Urinary bladder (tissue), 4 donors: ENCODE data around the gene CHSY3. TPM values are rescaled to one million over a fixed set of nuclear protein-coding genes. Genes with fewer than 3 reads are reported as not detected.
A peak's percentile ranks its signal among the peaks of the same experiment; 100 is the strongest.

ENCODE experiments used
- DNase-seq: peaks from one replicate; pipeline ENCODE4 v3.0.0-alpha.2; 2015; ENCODE audit errors: extremely low spot score
- H3K27ac ChIP-seq: one replicate; pipeline ENCODE4 v1.5.1; 2013; ENCODE audit warnings: low read depth, mild to moderate bottlenecking, moderate library complexity
- H3K36me3 ChIP-seq: one replicate; pipeline ENCODE4 v1.6.1; 2013; ENCODE audit warnings: mild to moderate bottlenecking, moderate library complexity; ENCODE audit not compliant: insufficient read depth
- H3K4me1 ChIP-seq: one replicate; pipeline ENCODE4 v1.6.1; 2013; ENCODE audit warnings: mild to moderate bottlenecking, moderate library complexity; ENCODE audit not compliant: insufficient read depth
- H3K4me3 ChIP-seq: one replicate; pipeline ENCODE4 v1.5.1; 2013; ENCODE audit warnings: low read depth, low read length
- WGBS: extraction: QIAGEN DNeasy Blood & Tissue Kit; methylation state at CpG from one replicate; pipeline ENCODE4 v1.1.7; 2013; 5-methylcytosine and 5-hydroxymethylcytosine counted together
- polyA plus RNA-seq: library from polyadenylated mRNA; stranded (reverse); fragments of 200-250 nt; gene quantifications from one replicate; pipeline ENCODE4 v1.2.3, GENCODE V29; 2013
- total RNA-seq: library from RNA; depleted of rRNA; stranded (reverse); fragments of >200 nt; gene quantifications from one replicate; pipeline ENCODE4 v1.2.3, GENCODE V29; 2014
- donor health status: healthy with polysubstance abuse.
- donor health status: healthy.

The CHSY3 gene
- 23.4 TPM for total RNA-seq
- 3.2 TPM for polyA plus RNA-seq

DNA sequence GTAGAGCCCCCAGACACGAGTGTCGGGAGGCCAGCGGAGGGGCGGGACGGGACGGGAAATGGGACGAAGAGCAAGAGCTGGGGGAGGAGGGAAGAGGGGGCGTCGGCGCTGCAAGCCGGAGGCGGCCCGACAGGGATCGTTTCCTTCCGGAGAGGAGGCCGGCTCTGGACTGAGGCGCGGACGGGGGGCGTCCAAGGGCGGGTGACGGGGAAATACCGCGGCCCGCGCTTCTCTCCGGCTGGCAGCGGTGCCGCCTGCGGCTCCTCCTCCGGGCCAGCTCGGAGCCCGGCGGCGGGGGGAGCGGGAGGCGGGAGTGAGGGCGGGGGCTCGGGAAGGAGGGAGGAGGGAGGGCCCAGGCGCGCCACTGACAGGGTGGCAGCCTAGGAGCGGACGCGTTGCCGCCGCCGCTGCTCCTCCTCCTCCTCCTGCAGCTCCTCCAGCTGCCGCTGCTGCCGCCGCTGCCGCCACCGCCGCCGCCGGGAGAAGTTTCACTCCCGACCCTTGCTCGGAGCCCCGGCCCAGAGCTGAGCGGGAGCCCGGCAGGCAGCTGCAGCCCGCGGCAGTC lies at the start of gene CHSY3:
Gene CHSY3 (plus strand): TSS at position 364 of the 565 bp plus-strand sequence.
- H3K4me3 ChIP-seq: peak within 1 kb of the TSS; percentile 74
- no peak for DNase-seq
- no peaks in the 10 kb centered on the region for H3K4me1 ChIP-seq
- H3K27ac ChIP-seq: peak within 1 kb of the TSS; percentile 27
- H3K36me3 ChIP-seq: no peaks in the 10 kb centered on the region
- under 1% methylated on average over 58 of the region's 62 CpGs for WGBS

DNA sequence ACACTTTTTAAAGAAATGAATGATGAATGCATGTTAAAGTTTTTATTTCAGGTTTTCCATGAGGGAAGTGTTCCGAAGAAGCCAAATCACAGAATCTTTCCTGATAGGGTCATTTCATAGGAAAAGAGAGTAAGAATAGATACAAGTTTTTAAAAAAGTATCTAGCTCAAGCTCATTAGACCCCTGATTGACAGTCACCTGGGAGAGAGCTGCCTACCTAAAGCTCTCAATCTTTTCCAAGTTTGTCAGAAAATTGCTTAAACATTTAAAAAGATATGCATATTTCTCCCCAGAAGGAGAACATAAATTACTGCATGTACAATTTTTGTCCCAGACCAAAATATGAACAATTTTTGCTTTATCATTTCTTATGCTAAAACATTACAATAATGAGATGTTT lies 47.9 kb upstream of the CHSY3 start:
- Histone ChIP-seq H3K27ac (no peak overlapping the region), H3K36me3 (no peaks in the 10 kb centered on the region), H3K4me3 (no peak overlapping the region), H3K4me1 (no peaks in the 10 kb centered on the region)
- 99% methylated on average over 1 of the region's 1 CpG for WGBS
- no peak for DNase-seq

DNA sequence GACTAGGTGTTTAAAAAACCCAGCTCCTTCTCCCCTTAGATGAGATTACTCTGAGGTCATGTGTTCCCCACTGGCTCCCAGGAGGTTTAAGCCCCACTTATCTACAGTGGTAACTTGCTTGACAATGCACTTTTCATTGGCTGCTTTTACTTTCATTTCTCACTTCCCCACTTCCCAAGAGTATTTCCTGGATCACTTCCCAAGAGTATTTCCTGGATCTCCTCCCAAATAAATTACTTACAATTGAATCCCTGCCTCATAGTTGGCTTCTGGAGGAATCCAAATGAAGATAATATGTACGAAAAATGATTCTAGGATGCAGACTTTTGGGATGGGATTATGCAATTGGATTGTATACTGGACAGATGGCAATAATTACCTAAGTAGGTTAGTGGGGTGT lies 47.1 kb upstream of the CHSY3 start:
- H3K4me3 ChIP-seq: no peak overlapping the region
- 62% methylated on average over 1 of the region's 1 CpG for WGBS
- H3K36me3 ChIP-seq: no peaks in the 10 kb centered on the region
- no peak overlapping the region for H3K27ac ChIP-seq
- no peaks in the 10 kb centered on the region for H3K4me1 ChIP-seq
- DNase-seq: no peak

- Histone ChIP-seq H3K36me3 (no peaks in the 10 kb centered on the region), H3K27ac (no peak overlapping the region), H3K4me3 (no peak overlapping the region), H3K4me1 (no peaks in the 10 kb centered on the region)
- DNase-seq: no peak
Measured at GRCh38 chr5:129858131-129858675, 46.1 kb upstream of the CHSY3 start.

GRCh38 chr5:129884322-129884721 lies 19.9 kb upstream of the CHSY3 start:
- DNase-seq: no peak
- no peak overlapping the region for H3K27ac ChIP-seq
- H3K4me1 ChIP-seq: no peaks in the 10 kb centered on the region
- WGBS: 92% methylated on average over 1 of the region's 1 CpG
- H3K36me3 ChIP-seq: no peaks in the 10 kb centered on the region
- no peak overlapping the region for H3K4me3 ChIP-seq

DNA sequence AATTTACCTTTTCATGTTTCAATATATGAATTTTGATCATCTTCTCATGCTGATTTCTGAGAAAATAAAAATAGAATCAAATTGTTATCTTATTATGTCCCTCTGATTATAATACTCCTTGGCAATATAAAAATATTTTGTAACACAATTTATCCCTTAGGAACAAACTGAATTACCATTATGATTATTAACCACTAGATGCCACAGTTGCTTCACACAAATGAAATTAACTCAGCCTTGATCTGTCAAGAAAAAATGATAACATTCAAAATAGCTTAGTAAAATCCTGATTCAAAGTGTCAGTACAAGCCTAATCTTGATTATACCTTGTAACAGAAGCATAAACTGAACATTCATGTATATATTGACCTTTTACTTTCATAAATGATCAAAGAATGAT lies 4.8 kb upstream of the CHSY3 start:
- no peak overlapping the region for H3K27ac ChIP-seq
- no peaks in the 10 kb centered on the region for H3K36me3 ChIP-seq
- H3K4me3 ChIP-seq: no peak overlapping the region
- H3K4me1 ChIP-seq: no peaks in the 10 kb centered on the region
- DNase-seq: no peak

DNA sequence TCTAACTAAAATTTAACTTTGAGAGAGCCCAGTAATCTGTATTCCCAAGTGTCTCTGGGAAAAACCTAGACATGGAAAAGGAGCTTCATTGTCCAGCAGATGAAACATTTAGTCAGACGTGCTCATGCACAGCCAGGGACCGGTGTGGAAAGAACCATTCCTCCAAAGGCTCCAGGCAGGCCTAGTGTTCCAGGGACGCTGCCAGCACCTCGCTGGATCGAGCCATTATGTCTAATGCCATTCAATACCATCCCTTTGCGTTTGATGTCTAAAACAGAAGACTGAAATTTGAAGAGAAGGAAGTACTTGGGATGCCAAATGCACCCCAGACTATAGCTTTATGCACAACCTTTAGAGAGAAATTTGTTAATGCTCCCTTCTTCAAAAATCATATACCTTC lies 1.4 kb upstream of the CHSY3 start:
- no peak for DNase-seq
- Histone ChIP-seq H3K27ac (no peak overlapping the region), H3K4me1 (no peaks in the 10 kb centered on the region), H3K4me3 (no peak overlapping the region), H3K36me3 (no peaks in the 10 kb centered on the region)
- 87% methylated on average over 6 of the region's 6 CpGs for WGBS

DNA sequence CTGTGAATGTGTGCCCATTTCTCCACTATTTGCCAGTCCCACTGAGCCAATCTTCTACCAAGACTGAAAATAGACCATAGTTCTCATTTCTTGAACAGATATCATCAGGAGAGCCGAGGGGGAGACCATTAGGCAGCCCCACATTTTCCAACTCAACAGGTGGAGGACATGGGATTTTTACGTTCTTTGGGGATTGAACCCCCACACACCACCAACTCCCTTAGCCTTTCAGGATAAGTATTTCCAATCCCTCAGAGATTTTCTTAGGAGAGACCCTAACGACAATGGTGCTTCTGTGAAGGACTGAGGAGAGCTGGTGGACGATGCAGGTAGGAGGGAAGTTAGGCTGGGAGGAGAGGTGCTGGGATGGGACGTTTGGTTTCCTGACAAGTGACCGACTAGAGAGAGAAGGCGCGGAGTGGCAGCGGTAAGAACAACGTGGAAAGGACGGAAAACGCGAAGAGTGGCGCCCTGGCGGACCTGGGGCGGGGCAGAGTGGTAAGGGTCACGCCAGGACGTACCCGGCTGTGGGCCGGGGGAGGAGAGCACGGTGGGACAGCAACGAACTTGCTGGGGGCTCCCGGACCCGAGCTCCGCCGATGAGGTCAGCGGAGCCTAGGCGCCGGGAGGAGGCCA lies 681 bp upstream of the CHSY3 start:
- 6% methylated on average over 29 of the region's 29 CpGs for WGBS
- H3K4me3 ChIP-seq: peak overlapping the region; percentile 74
- H3K27ac ChIP-seq: no peak overlapping the region
- H3K36me3 ChIP-seq: no peaks in the 10 kb centered on the region
- no peaks in the 10 kb centered on the region for H3K4me1 ChIP-seq
- DNase-seq: no peak

GRCh38 chr5:129904667-129905472 lies 605 bp downstream of the CHSY3 start:
- no peak for DNase-seq
- WGBS: under 1% methylated on average over 105 of the region's 105 CpGs
- Histone ChIP-seq H3K4me1 (no peaks in the 10 kb centered on the region), H3K27ac (peak overlapping the region; percentile 27), H3K4me3 (peak overlapping the region; percentile 74), H3K36me3 (no peaks in the 10 kb centered on the region)

DNA sequence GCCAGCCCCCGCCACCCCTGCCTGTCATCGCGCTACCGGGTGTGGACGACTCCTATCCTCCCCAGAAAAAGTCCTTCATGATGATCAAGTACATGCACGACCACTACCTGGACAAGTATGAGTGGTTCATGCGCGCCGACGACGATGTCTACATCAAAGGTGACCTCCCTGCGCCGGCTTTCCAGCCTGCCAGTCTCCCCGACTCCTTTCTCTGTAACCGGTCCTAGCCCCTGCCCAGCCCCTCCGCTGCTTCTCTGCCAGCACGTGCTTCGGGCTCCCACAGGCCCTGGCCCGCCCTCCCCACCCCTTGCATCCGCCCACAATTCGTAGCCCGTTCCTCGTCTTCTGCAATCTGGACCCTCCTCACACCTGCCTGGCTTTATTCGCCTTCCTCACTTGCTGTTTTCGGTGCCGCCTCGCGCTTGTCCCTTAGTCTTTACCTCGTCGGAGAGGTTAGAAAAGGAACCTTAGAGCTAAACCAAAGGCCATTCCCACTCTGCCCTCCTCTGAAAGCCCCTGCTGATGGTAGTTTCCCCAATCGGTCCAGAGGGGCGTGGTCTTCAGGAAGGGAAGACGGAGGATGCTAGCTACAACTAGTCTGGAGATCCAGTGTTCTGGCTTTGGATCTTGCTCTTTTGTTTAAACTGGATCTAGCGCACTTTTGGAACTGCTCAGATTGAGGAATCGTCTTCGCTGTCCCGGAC lies 1.4 kb downstream of the CHSY3 start:
- no peak for DNase-seq
- Histone ChIP-seq H3K4me1 (no peaks in the 10 kb centered on the region), H3K36me3 (no peaks in the 10 kb centered on the region), H3K4me3 (peak overlapping the region; percentile 74), H3K27ac (no peak overlapping the region)
- WGBS: under 1% methylated on average over 37 of the region's 37 CpGs

- no peak for DNase-seq
- no peaks in the 10 kb centered on the region for H3K4me1 ChIP-seq
- 4% methylated on average over 20 of the region's 20 CpGs for WGBS
- H3K36me3 ChIP-seq: no peaks in the 10 kb centered on the region
- peak overlapping the region; percentile 74 for H3K4me3 ChIP-seq
- no peak overlapping the region for H3K27ac ChIP-seq
Measured at GRCh38 chr5:129906177-129906887, 2.1 kb downstream of the CHSY3 start.

GRCh38 chr5:129909225-129909624 lies 5.0 kb downstream of the CHSY3 start:
- Histone ChIP-seq H3K27ac (no peak overlapping the region), H3K4me1 (no peaks in the 10 kb centered on the region), H3K36me3 (no peaks in the 10 kb centered on the region), H3K4me3 (no peak overlapping the region)
- no peak for DNase-seq
- 78% methylated on average over 1 of the region's 1 CpG for WGBS

GRCh38 chr5:129912601-129913255 lies 8.5 kb downstream of the CHSY3 start:
- no peak overlapping the region for H3K4me3 ChIP-seq
- DNase-seq: no peak
- H3K4me1 ChIP-seq: no peaks in the 10 kb centered on the region
- peaks cover 2% of the 10 kb centered on the region for H3K36me3 ChIP-seq
- no peak overlapping the region for H3K27ac ChIP-seq
- WGBS: 68% methylated on average over 1 of the region's 1 CpG
